H9 (cell line): ENCODE measurements around the gene NKX6-2. TPM values are rescaled to one million over a fixed set of nuclear protein-coding genes. Genes with fewer than 3 reads are reported as not detected.

Source experiments
- DNase-seq: peaks from one replicate; pipeline ENCODE4 v3.0.0-alpha.2; 2017
- H2AFZ ChIP-seq: one replicate; pipeline ENCODE4 v1.6.1; 2013; ENCODE audit warnings: mild to moderate bottlenecking, low read length, control low read depth, moderate library complexity
- H2AK5ac ChIP-seq: 2 replicates; pipeline ENCODE4 v1.6.1; 2013; ENCODE audit warnings: low read length, control low read depth, mixed read lengths; ENCODE audit not compliant: insufficient read length
- H2BK120ac ChIP-seq: one replicate; pipeline ENCODE4 v1.6.1; 2013; ENCODE audit warnings: low read depth, mild to moderate bottlenecking, low read length, control low read depth, inconsistent platforms; ENCODE audit not compliant: poor library complexity, severe bottlenecking
- H2BK12ac ChIP-seq: 2 replicates; pipeline ENCODE4 v1.6.1; 2013; ENCODE audit warnings: low read length, control low read depth, mixed read lengths, low read depth; ENCODE audit not compliant: insufficient read length
- H2BK15ac ChIP-seq: 2 replicates; pipeline ENCODE4 v1.6.1; 2013; ENCODE audit warnings: low read depth, low read length, control low read depth
- H2BK20ac ChIP-seq: one replicate; pipeline ENCODE4 v1.6.1; 2013; ENCODE audit warnings: low read depth, mild to moderate bottlenecking, low read length, control low read depth, inconsistent platforms; ENCODE audit not compliant: poor library complexity, severe bottlenecking
- H2BK5ac ChIP-seq: 2 replicates; pipeline ENCODE4 v1.6.1; 2013; ENCODE audit warnings: low read length, control low read depth, mixed read lengths; ENCODE audit not compliant: insufficient read length
- H3K14ac ChIP-seq: 2 replicates; pipeline ENCODE4 v1.6.1; 2013; ENCODE audit warnings: low read length, control low read depth; ENCODE audit not compliant: insufficient read depth
- H3K18ac ChIP-seq: 2 replicates; pipeline ENCODE4 v1.6.1; 2013; ENCODE audit warnings: low read depth, mild to moderate bottlenecking, mixed read lengths, low read length, control low read depth; ENCODE audit not compliant: insufficient read length
- H3K23ac ChIP-seq: 2 replicates; pipeline ENCODE4 v1.6.1; 2013; ENCODE audit warnings: low read length, control low read depth, mixed read lengths, low read depth; ENCODE audit not compliant: insufficient read length
- H3K23me2 ChIP-seq: 2 replicates; pipeline ENCODE4 v1.6.1; 2013; ENCODE audit warnings: low read depth, mild to moderate bottlenecking, mixed read lengths, low read length, control low read depth; ENCODE audit not compliant: insufficient read length, poor library complexity, severe bottlenecking
- H3K27ac ChIP-seq: 2 replicates; pipeline ENCODE4 v1.5.1; 2013; ENCODE audit warnings: low read length, control low read depth, mixed read lengths, low read depth; ENCODE audit not compliant: insufficient read length
- H3K27me3 ChIP-seq: 2 replicates; pipeline ENCODE4 v1.6.1; 2013; ENCODE audit warnings: low read length, control low read depth, inconsistent platforms; ENCODE audit not compliant: insufficient read depth
- H3K4ac ChIP-seq: 2 replicates; pipeline ENCODE4 v1.6.1; 2013; ENCODE audit warnings: low read depth, mild to moderate bottlenecking, control low read depth, inconsistent platforms, low read length, moderate library complexity
- H3K4me1 ChIP-seq: 2 replicates; pipeline ENCODE4 v1.6.1; 2013; ENCODE audit warnings: low read length, control low read depth, inconsistent platforms; ENCODE audit not compliant: insufficient read depth
- H3K4me2 ChIP-seq: 2 replicates; pipeline ENCODE4 v1.6.1; 2013; ENCODE audit warnings: low read length, control low read depth, mixed read lengths; ENCODE audit not compliant: insufficient read length, insufficient read depth
- H3K56ac ChIP-seq: 2 replicates; pipeline ENCODE4 v1.6.1; 2013; ENCODE audit warnings: low read depth, mild to moderate bottlenecking, mixed read lengths, low read length, control low read depth; ENCODE audit not compliant: insufficient read length
- H3K79me1 ChIP-seq: 2 replicates; pipeline ENCODE4 v1.6.1; 2013; ENCODE audit warnings: low read depth, mild to moderate bottlenecking, moderate library complexity, low read length, control low read depth, inconsistent platforms; ENCODE audit not compliant: insufficient read depth, poor library complexity, severe bottlenecking
- H3K79me2 ChIP-seq: 2 replicates; pipeline ENCODE4 v1.6.1; 2013; ENCODE audit warnings: low read length, control low read depth, inconsistent platforms; ENCODE audit not compliant: insufficient read depth
- H3K9ac ChIP-seq: 2 replicates; pipeline ENCODE4 v1.6.1; 2013; ENCODE audit warnings: low read length, control low read depth, mixed read lengths; ENCODE audit not compliant: insufficient read length; ENCODE audit errors: extremely low read depth
- H3K9me3 ChIP-seq: one replicate; pipeline ENCODE4 v1.6.1; 2013; ENCODE audit warnings: low read depth, low read length, inconsistent platforms; ENCODE audit not compliant: control insufficient read depth
- H3T11ph ChIP-seq: one replicate; pipeline ENCODE4 v1.6.1; 2013; ENCODE audit warnings: mild to moderate bottlenecking, low read length, control low read depth, inconsistent platforms
- H4K20me1 ChIP-seq: one replicate; pipeline ENCODE4 v1.6.1; 2013; ENCODE audit not compliant: control insufficient read depth, insufficient read length, insufficient read depth
- H4K5ac ChIP-seq: 2 replicates; pipeline ENCODE4 v1.6.1; 2013; ENCODE audit warnings: low read depth, mild to moderate bottlenecking, mixed read lengths, low read length, control low read depth; ENCODE audit not compliant: insufficient read length
- H4K8ac ChIP-seq: replicated peaks from 2 replicates; pipeline ENCODE4 v1.6.1; 2013; ENCODE audit warnings: low read length, control low read depth, mixed read lengths, low read depth; ENCODE audit not compliant: insufficient read length
- H4K91ac ChIP-seq: 2 replicates; pipeline ENCODE4 v1.6.1; 2013; ENCODE audit warnings: low read depth, mild to moderate bottlenecking, moderate library complexity, mixed read lengths, low read length, control low read depth; ENCODE audit not compliant: insufficient read length
- H3K27ac Mint-ChIP-seq, 3 experiments: 2 replicates in 2 of 3; 3 replicates in 1 of 3; pipeline ENCODE4 v1.8.0; 2020 to 2021; ENCODE audit warnings: mixed read lengths in 3 of 3, mild to moderate bottlenecking in 1 of 3, moderate library complexity in 1 of 3
- H3K27me3 Mint-ChIP-seq: 2 replicates; pipeline ENCODE4 v1.8.0; 2021; ENCODE audit warnings: low read depth, mild to moderate bottlenecking, moderate library complexity, mixed read lengths
- H3K36me3 Mint-ChIP-seq, 3 experiments: 2 replicates in 2 of 3; 3 replicates in 1 of 3; pipeline ENCODE4 v1.8.0; 2020 to 2021; ENCODE audit warnings: low read depth in 3 of 3, mixed read lengths in 3 of 3; ENCODE audit not compliant: insufficient read depth in 1 of 3
- H3K4me1 Mint-ChIP-seq, 2 experiments: 2 replicates each; pipeline ENCODE4 v1.8.0; 2020; ENCODE audit warnings: mixed read lengths in 2 of 2
- H3K4me3 Mint-ChIP-seq, 2 experiments: 2 replicates in 1 of 2; 3 replicates in 1 of 2; pipeline ENCODE4 v1.8.0; 2020 to 2021; ENCODE audit warnings: mild to moderate bottlenecking in 2 of 2, mixed read lengths in 2 of 2, moderate library complexity in 1 of 2
- H3K9me3 Mint-ChIP-seq, 2 experiments: 2 replicates in 1 of 2; 3 replicates in 1 of 2; pipeline ENCODE4 v1.8.0; 2020; ENCODE audit warnings: mild to moderate bottlenecking in 2 of 2, mixed read lengths in 2 of 2, moderate library complexity in 1 of 2
- CTCF ChIP-seq: fragments of 200-600 bp; sonication (generic); conservative IDR thresholded peaks from 3 replicates; pipeline ENCODE4 v1.8.0; 2021; ENCODE audit warnings: antibody characterized with exemption, mild to moderate bottlenecking
- WGBS: extraction: QIAGEN DNeasy Blood & Tissue Kit; methylation state at CpG from one replicate; pipeline ENCODE4 v1.1.7; 2013; ENCODE audit warnings: missing lambda C conversion rate, low lambda C conversion rate, mixed read lengths; ENCODE audit not compliant: insufficient read length; ENCODE audit errors: extremely low coverage; 5-methylcytosine and 5-hydroxymethylcytosine counted together
- total RNA-seq: library from RNA; stranded (reverse); gene quantifications from 2 replicates; pipeline ENCODE4 v1.2.1, GENCODE V29; 2021

NKX6-2 gene
- total RNA-seq, 1 experiment from 2014 or later = 0.13 TPM

DNA sequence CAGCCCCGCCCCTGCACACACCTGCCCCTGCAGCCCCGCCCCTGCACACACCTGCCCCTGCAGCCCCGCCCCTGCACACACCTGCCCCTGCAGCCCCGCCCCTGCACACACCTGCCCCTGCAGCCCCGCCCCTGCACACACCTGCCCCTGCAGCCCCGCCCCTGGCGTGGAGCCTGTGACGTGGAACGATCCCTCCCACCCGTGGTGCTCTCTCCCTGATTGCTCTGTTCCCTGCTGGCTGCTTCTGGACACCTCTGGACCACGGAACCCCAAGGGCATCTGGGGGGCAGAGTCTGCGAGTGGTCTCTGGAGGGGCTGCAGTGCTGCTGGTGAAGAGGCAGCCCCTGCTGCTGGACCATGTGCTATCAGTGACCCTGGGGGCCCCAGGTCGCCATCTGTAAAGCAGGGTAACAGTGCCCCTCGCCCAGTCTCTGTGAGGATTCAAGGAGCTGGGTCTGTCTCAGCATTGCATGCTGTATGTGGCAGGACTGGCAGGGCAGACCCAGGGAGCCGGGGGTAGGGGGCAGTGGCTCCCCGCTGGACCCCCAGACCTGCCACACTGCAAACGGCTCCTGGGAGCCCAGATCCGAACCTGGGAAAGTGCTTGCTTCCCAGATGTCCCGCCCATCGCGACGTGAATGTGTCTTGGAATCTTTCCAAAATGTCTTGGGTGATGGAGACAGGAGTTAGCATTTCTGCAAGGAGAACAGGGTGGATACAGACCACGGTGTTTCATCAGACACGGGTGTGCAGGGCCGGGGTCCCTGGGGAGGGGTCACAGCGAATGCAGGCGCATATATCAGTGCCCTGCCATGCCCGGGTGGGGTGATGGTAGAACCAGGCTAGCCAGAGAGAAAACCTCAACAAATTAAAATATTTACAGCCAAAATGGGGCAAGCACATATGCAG, 27.9 kb upstream of the NKX6-2 start:
- H3K4me3 Mint-ChIP-seq = no peak overlapping the region
- no peak overlapping the region for H3K56ac ChIP-seq
- H3K27me3 Mint-ChIP-seq = peaks cover 6% of the 10 kb centered on the region
- H2BK120ac ChIP-seq = no peak overlapping the region
- H4K5ac ChIP-seq = no peak overlapping the region
- H4K8ac ChIP-seq = no peak overlapping the region
- no peaks in the 10 kb centered on the region for H3K79me2 ChIP-seq
- H4K91ac ChIP-seq = no peak overlapping the region
- H4K20me1 ChIP-seq = no peaks in the 10 kb centered on the region
- no peaks in the 10 kb centered on the region for H3K4me1 Mint-ChIP-seq
- no peak overlapping the region for H2BK12ac ChIP-seq
- no peak overlapping the region for H3K23ac ChIP-seq
- no peaks in the 10 kb centered on the region for H3K9me3 ChIP-seq
- no peaks in the 10 kb centered on the region for H3K27me3 ChIP-seq
- H3K27ac ChIP-seq = no peak overlapping the region
- H3T11ph ChIP-seq = no peak overlapping the region
- no peak overlapping the region for H3K4me2 ChIP-seq
- H2BK5ac ChIP-seq = no peak overlapping the region
- H3K4me1 ChIP-seq = no peaks in the 10 kb centered on the region
- no peak overlapping the region for H3K9ac ChIP-seq
- H3K23me2 ChIP-seq = no peaks in the 10 kb centered on the region
- H3K79me1 ChIP-seq = no peaks in the 10 kb centered on the region
- no peaks in the 10 kb centered on the region; a peak in 1 of 7 replicates for H3K36me3 Mint-ChIP-seq
- H3K27ac Mint-ChIP-seq = no peak overlapping the region
- H3K14ac ChIP-seq = no peak overlapping the region
- no peak for TF ChIP-seq CTCF
- H2AK5ac ChIP-seq = no peak overlapping the region
- no peak overlapping the region for H2AFZ ChIP-seq
- WGBS = no CpG with 5 or more reads among the region's 28 CpGs
- H2BK20ac ChIP-seq = no peak overlapping the region
- no peak overlapping the region for H3K18ac ChIP-seq
- H2BK15ac ChIP-seq = no peak overlapping the region
- H3K4ac ChIP-seq = no peak overlapping the region
- peaks cover 3% of the 10 kb centered on the region in 2 experiments; a peak in 2 of 5 replicates for H3K9me3 Mint-ChIP-seq
- no peak for DNase-seq
